ENCODE results near the gene GGT7.

The GGT7 gene

DNA sequence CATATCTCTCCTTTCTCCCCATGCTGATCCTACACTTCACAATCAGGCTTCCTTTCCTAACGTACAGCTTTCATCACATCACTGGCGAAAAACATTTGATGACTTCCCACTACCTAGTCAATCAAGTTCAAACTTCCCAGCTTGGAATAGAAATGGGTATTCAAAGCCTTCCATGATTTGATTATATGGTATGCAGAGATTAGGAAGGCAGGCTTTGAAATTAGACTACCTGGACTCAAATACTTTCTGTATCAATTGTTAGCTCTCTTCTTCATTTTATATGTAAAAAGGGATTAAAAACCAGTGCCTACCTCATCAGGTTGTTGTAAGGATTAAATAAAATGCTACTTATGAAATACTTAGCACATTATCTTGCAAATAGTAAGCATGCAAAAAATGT lies 54.9 kb downstream of the GGT7 start:
- Histone ChIP-seq H3K27ac (ENCODE audit: low read depth, low read length, poor library complexity, severe bottlenecking) (no peak overlapping the region), H3K9me3 (ENCODE audit: low read length) (no peaks in the 10 kb centered on the region), H3K27me3 (ENCODE audit: insufficient read depth, low read length) (no peaks in the 10 kb centered on the region), H3K9ac (ENCODE audit: low read length) (no peak overlapping the region), H3K4me3 (ENCODE audit: low read depth, low read length, poor library complexity, severe bottlenecking) (no peak overlapping the region), H4K20me1 (ENCODE audit: insufficient read depth, low read length) (no peaks in the 10 kb centered on the region), H3F3A (ENCODE audit: insufficient read depth, low read length) (no peaks in the 10 kb centered on the region), H3K36me3 (ENCODE audit: insufficient read depth, low read length) (no peaks in the 10 kb centered on the region; the same call in 1 of the 2 replicates), H2AFZ (ENCODE audit: low read length) (no peak overlapping the region), H3K9me2 (ENCODE audit: low read depth, low read length) (no peaks in the 10 kb centered on the region), H3K79me2 (ENCODE audit: insufficient read depth, low read length) (peaks cover 80% of the 10 kb centered on the region), H3K4me2 (ENCODE audit: low read length) (no peak overlapping the region), H3K4me1 (ENCODE audit: insufficient read depth, low read length, severe bottlenecking) (peaks cover 5% of the 10 kb centered on the region)
- TF ChIP-seq, protein P1, sequence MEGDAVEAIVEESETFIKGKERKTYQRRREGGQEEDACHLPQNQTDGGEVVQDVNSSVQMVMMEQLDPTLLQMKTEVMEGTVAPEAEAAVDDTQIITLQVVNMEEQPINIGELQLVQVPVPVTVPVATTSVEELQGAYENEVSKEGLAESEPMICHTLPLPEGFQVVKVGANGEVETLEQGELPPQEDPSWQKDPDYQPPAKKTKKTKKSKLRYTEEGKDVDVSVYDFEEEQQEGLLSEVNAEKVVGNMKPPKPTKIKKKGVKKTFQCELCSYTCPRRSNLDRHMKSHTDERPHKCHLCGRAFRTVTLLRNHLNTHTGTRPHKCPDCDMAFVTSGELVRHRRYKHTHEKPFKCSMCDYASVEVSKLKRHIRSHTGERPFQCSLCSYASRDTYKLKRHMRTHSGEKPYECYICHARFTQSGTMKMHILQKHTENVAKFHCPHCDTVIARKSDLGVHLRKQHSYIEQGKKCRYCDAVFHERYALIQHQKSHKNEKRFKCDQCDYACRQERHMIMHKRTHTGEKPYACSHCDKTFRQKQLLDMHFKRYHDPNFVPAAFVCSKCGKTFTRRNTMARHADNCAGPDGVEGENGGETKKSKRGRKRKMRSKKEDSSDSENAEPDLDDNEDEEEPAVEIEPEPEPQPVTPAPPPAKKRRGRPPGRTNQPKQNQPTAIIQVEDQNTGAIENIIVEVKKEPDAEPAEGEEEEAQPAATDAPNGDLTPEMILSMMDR (IDR thresholded peaks at IDR 0.05; ENCODE audit: low read length) = no peak
- TF ChIP-seq EZH2 (IDR thresholded peaks at IDR 0.05; ENCODE audit: borderline replicate concordance, low read length) = no peak

DNA sequence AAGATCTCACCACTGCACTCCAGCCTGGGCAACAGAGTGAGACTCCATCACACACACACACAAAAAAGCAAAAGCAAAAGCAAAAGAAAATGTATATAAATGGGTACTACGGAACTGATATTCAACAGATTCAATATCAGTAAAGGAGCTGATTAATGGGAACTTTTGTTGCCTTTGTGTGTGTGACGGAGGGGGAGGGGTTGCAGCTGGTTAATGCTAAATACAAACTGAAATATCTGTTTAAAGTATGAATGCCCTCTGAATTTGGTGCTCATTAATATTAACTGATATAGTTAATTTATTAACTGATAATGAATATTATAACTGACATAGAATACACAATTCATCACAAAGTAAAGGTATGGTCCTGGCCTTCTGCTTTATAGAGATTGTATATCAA lies 55.6 kb downstream of the GGT7 start:
- Histone ChIP-seq H3K79me2 (ENCODE audit: insufficient read depth, low read length) (peaks cover 79% of the 10 kb centered on the region), H2AFZ (ENCODE audit: low read length) (no peak overlapping the region), H3K27me3 (ENCODE audit: insufficient read depth, low read length) (no peaks in the 10 kb centered on the region), H3K4me1 (ENCODE audit: insufficient read depth, low read length, severe bottlenecking) (peaks cover 2% of the 10 kb centered on the region), H3K9me2 (ENCODE audit: low read depth, low read length) (no peaks in the 10 kb centered on the region), H3K4me3 (ENCODE audit: low read depth, low read length, poor library complexity, severe bottlenecking) (no peak overlapping the region), H3K36me3 (ENCODE audit: insufficient read depth, low read length) (no peaks in the 10 kb centered on the region; the same call in 1 of the 2 replicates), H3K9me3 (ENCODE audit: low read length) (no peaks in the 10 kb centered on the region), H3K4me2 (ENCODE audit: low read length) (no peak overlapping the region), H3F3A (ENCODE audit: insufficient read depth, low read length) (no peaks in the 10 kb centered on the region), H3K9ac (ENCODE audit: low read length) (no peak overlapping the region), H4K20me1 (ENCODE audit: insufficient read depth, low read length) (no peaks in the 10 kb centered on the region), H3K27ac (ENCODE audit: low read depth, low read length, poor library complexity, severe bottlenecking) (no peak overlapping the region)
- no peak for TF ChIP-seq EZH2 (IDR thresholded peaks at IDR 0.05; ENCODE audit: borderline replicate concordance, low read length)
- TF ChIP-seq, protein P1 (IDR thresholded peaks at IDR 0.05; ENCODE audit: low read length) = no peak

DNA sequence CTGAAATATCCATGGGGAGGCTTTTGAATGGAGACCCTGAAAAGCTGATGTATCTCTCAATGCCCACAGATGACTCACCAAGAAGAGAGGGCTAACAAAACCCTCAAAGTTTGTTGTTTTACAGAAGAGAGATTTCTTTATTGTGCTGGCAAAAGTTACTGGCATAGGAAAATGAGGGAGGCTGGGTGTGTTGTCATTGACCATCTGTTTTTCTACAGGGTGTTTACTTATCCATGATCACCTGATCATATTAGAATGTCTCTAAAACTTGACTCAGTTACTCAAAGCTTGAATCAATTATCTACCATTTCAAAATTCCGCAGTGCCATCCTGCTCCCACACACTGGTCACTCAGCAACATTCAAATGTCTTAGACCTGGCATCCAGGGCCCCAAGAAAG lies 57.0 kb downstream of the GGT7 start:
- H2AFZ ChIP-seq (ENCODE audit: low read length) = no peak overlapping the region
- H3K9me3 ChIP-seq (ENCODE audit: low read length) = no peaks in the 10 kb centered on the region
- H4K20me1 ChIP-seq (ENCODE audit: insufficient read depth, low read length) = no peaks in the 10 kb centered on the region

More for the DNA sequence above, 57.0 kb downstream of the GGT7 start:
- Histone ChIP-seq H3K27ac (ENCODE audit: low read depth, low read length, poor library complexity, severe bottlenecking) (no peak overlapping the region), H3K4me1 (ENCODE audit: insufficient read depth, low read length, severe bottlenecking) (no peaks in the 10 kb centered on the region), H3K27me3 (ENCODE audit: insufficient read depth, low read length) (no peaks in the 10 kb centered on the region), H3K9ac (ENCODE audit: low read length) (no peak overlapping the region), H3F3A (ENCODE audit: insufficient read depth, low read length) (no peaks in the 10 kb centered on the region), H3K4me2 (ENCODE audit: low read length) (no peak overlapping the region), H3K4me3 (ENCODE audit: low read depth, low read length, poor library complexity, severe bottlenecking) (no peak overlapping the region), H3K9me2 (ENCODE audit: low read depth, low read length) (no peaks in the 10 kb centered on the region), H3K79me2 (ENCODE audit: insufficient read depth, low read length) (peaks cover 77% of the 10 kb centered on the region), H3K36me3 (ENCODE audit: insufficient read depth, low read length) (no peaks in the 10 kb centered on the region; the same call in 1 of the 2 replicates)
- TF ChIP-seq, protein P1 (IDR thresholded peaks at IDR 0.05; ENCODE audit: low read length) = no peak
- no peak for TF ChIP-seq EZH2 (IDR thresholded peaks at IDR 0.05; ENCODE audit: borderline replicate concordance, low read length)

All from OCI-LY1 (cell line).